Endothelial cell (in vitro differentiated cells): ENCODE measurements around the gene ZFP90. TPM values are rescaled to one million over a fixed set of nuclear protein-coding genes. Genes with fewer than 3 reads are reported as not detected.

ENCODE experiments used
- DNase-seq: peaks from one replicate; pipeline ENCODE4 v3.0.0; 2021; ENCODE audit warnings: low spot score
- H3K27ac Mint-ChIP-seq: one replicate; pipeline ENCODE4 v1.8.0; 2021; ENCODE audit warnings: mixed read lengths, inconsistent platforms; ENCODE audit not compliant: unreplicated experiment
- H3K27me3 Mint-ChIP-seq: one replicate; pipeline ENCODE4 v1.8.0; 2021; ENCODE audit warnings: mild to moderate bottlenecking, moderate library complexity, mixed read lengths, inconsistent platforms; ENCODE audit not compliant: unreplicated experiment
- H3K36me3 Mint-ChIP-seq: one replicate; pipeline ENCODE4 v1.8.0; 2021; ENCODE audit warnings: mild to moderate bottlenecking, low read depth, mixed read lengths, inconsistent platforms; ENCODE audit not compliant: unreplicated experiment
- H3K4me1 Mint-ChIP-seq: one replicate; pipeline ENCODE4 v1.8.0; 2021; ENCODE audit warnings: mild to moderate bottlenecking, mixed read lengths, inconsistent platforms; ENCODE audit not compliant: unreplicated experiment
- H3K4me3 Mint-ChIP-seq: one replicate; pipeline ENCODE4 v1.8.0; 2021; ENCODE audit warnings: mild to moderate bottlenecking, mixed read lengths, inconsistent platforms; ENCODE audit not compliant: unreplicated experiment
- H3K9me3 Mint-ChIP-seq: one replicate; pipeline ENCODE4 v1.8.0; 2021; ENCODE audit warnings: mixed read lengths, inconsistent platforms; ENCODE audit not compliant: unreplicated experiment
- total RNA-seq: library from RNA; stranded (reverse); fragmentation: NEBNext Ultra II Directional; extraction: Animal tissue kit (Norgen Biotek cat#: 25700); gene quantifications from one replicate; pipeline ENCODE4 v1.2.1, GENCODE V29; 2021; ENCODE audit not compliant: unreplicated experiment
- TF ChIP-seq, protein P1 (sequence below): fragments of 200-600 bp; sonication (generic); IDR thresholded peaks from one replicate; pipeline ENCODE4 v1.5.0; 2021; ENCODE audit warnings: antibody characterized with exemption; ENCODE audit not compliant: unreplicated experiment

The ZFP90 gene
- total RNA-seq, 1 donor from 2014 or later = 35.6 TPM

DNA sequence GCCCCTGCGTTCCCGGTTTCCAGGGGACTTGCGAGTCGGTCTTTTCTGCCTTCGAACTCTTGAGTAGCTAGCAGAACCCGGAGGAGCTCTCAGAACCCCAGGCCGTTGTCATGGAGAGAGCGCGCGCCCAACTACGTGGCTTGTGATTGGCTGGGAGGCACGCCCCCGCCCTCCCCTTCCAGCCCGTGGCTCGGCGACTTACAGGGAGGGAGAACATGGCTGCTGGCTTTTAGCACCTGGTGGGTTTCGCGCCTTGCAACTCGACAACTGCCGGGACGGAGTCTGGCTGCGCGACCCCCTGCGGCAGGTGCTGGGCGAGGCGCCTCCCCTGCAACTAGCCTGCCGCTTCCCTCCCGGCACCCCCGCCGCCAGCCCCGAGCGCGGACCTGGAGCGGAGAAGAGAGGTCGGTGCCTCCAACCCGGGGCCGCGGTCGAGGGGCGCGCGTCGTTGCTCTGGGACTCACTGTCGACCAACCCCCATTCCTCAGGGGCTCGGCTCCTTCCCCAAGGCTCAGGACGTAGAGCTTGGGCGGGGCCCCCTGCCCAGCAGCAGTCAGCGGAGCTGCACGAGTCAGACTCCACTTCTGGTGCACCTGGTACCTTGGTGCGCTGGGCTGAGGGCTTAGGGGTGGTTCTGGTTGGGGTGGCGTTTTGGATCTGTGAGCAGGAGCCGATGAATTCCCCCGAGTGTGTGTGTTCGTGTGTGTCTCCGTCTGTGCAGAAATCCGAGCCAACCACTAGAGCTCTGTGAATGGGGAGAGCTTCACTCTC is 9.0 kb upstream of the ZFP90 start:
- H3K4me3 Mint-ChIP-seq = peak overlapping the region; percentile 83
- H3K36me3 Mint-ChIP-seq = peaks cover 12% of the 10 kb centered on the region
- peaks cover 8% of the 10 kb centered on the region for H3K4me1 Mint-ChIP-seq
- peaks cover 7% of the 10 kb centered on the region for H3K27me3 Mint-ChIP-seq
- peak; percentile 64 for DNase-seq
- no peaks in the 10 kb centered on the region for H3K9me3 Mint-ChIP-seq
- TF ChIP-seq, protein P1, sequence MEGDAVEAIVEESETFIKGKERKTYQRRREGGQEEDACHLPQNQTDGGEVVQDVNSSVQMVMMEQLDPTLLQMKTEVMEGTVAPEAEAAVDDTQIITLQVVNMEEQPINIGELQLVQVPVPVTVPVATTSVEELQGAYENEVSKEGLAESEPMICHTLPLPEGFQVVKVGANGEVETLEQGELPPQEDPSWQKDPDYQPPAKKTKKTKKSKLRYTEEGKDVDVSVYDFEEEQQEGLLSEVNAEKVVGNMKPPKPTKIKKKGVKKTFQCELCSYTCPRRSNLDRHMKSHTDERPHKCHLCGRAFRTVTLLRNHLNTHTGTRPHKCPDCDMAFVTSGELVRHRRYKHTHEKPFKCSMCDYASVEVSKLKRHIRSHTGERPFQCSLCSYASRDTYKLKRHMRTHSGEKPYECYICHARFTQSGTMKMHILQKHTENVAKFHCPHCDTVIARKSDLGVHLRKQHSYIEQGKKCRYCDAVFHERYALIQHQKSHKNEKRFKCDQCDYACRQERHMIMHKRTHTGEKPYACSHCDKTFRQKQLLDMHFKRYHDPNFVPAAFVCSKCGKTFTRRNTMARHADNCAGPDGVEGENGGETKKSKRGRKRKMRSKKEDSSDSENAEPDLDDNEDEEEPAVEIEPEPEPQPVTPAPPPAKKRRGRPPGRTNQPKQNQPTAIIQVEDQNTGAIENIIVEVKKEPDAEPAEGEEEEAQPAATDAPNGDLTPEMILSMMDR = no peak
- H3K27ac Mint-ChIP-seq = no peak overlapping the region

DNA sequence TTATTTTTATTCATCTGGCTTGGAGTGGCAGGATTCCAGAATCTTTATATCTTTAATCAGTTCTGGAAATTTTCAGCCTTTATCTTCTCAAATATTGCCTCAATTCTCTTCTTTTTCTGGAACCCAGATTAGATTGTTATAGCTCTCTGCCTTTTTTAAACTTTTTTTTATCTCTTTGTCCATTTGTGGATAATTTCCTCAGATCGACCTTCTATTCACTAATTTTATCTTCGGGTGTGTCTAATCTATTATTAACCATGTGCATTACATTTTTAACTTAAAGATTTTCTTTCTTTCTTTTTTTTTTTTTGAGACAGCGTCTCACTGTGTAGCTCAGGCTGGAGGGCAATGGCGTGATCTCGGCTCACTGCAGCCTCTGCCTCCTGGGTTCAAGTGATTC is 5.2 kb upstream of the ZFP90 start:
- H3K9me3 Mint-ChIP-seq = no peaks in the 10 kb centered on the region
- DNase-seq = no peak
- no peak overlapping the region for H3K4me3 Mint-ChIP-seq
- peaks cover 12% of the 10 kb centered on the region for H3K36me3 Mint-ChIP-seq
- TF ChIP-seq, protein P1 = no peak
- H3K27ac Mint-ChIP-seq = no peak overlapping the region
- peaks cover 11% of the 10 kb centered on the region for H3K4me1 Mint-ChIP-seq
- H3K27me3 Mint-ChIP-seq = peaks cover 13% of the 10 kb centered on the region

DNA sequence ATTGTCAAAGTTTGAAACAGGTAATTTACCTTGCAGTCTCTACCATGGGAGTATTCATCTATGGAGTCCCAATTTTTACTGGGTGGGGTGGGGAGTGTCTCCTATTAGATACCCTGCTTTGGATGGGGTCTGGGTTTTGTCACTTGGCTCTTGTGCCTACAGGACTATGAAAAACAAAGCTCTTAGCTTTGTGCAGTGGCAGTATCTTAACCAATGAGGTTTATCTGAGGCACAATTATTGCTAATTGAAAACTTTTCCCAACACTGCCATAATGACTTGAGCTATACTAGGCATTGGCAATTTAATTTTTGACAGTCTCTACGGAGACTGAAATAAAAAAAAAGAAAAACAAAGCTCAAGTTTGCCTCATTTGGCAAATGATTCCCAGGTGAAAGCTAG is 3.8 kb upstream of the ZFP90 start:
- Mint-ChIP-seq H3K27me3 (peaks cover 10% of the 10 kb centered on the region), H3K9me3 (no peaks in the 10 kb centered on the region), H3K4me3 (no peak overlapping the region), H3K27ac (no peak overlapping the region), H3K4me1 (peaks cover 12% of the 10 kb centered on the region), H3K36me3 (peaks cover 14% of the 10 kb centered on the region)
- TF ChIP-seq, protein P1 = no peak
- no peak for DNase-seq

DNA sequence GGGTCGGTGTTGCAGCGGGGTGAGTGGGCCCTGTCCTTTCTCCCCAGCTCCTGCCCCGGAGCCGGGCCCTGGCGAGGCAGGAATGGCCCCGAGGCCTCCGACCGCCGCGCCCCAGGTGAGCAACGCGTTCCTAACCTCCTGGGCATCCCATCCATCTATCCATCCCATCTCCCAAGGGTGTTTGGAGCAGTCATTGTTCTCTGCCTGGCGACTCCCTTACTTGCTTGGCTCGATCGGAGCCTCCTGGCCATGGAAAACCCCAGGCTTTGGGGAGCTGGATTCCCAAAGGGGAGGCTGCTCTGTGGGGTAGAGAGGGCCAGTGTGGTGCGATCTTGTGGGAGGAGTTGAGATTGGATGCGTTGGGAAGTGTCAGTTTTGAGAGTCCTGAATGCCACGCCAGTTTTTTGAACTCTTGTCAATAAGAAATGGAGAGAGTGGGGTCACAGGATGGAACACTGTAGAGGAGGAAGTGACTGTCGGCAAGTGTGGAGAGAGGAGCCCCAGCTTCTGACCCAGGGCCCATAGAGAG is 684 bp downstream of the ZFP90 start:
- Mint-ChIP-seq H3K4me1 (peaks cover 11% of the 10 kb centered on the region), H3K27me3 (peaks cover 10% of the 10 kb centered on the region), H3K36me3 (peaks cover 28% of the 10 kb centered on the region), H3K4me3 (peak overlapping the region; percentile 95), H3K9me3 (no peaks in the 10 kb centered on the region), H3K27ac (peak overlapping the region; percentile 32)
- TF ChIP-seq, protein P1 = no peak
- no peak for DNase-seq

DNA sequence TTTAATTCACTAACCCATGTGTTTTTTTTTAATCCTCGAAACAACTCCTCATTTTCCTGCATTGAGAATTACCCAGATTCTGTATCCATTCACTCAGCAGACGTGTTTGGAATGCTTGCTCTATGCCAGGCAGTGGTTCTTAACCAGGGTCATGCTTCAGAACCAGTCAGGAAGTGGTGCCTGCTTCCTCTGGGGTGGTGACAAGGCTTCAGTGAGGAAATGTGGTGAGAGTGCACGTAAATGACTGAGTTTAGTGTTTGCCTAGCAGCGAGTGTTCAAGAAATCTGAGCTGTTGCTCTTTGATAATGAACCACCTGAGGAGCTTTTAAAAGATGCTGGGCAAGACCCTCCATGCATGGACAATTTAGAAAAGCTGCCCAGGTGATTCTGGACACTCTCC is 9.9 kb downstream of the ZFP90 start:
- H3K36me3 Mint-ChIP-seq = peaks cover 72% of the 10 kb centered on the region
- no peak for DNase-seq
- H3K9me3 Mint-ChIP-seq = peaks cover 21% of the 10 kb centered on the region
- H3K4me3 Mint-ChIP-seq = peak overlapping the region; percentile 42
- peaks cover 5% of the 10 kb centered on the region for H3K27me3 Mint-ChIP-seq
- H3K27ac Mint-ChIP-seq = no peak overlapping the region
- H3K4me1 Mint-ChIP-seq = peaks cover 2% of the 10 kb centered on the region
- TF ChIP-seq, protein P1 = no peak
